ENCODE data around the gene TTLL11.

Gene TTLL11

GRCh38 chr9:121831869-121832268 lies 261.2 kb downstream of the TTLL11 start:
- no peak for DNase-seq (ENCODE audit: low read depth)

GRCh38 chr9:121830441-121831140 lies 262.5 kb downstream of the TTLL11 start:
- no peak for DNase-seq (ENCODE audit: low read depth)

- no peak for DNase-seq (ENCODE audit: low read depth)
Observed at GRCh38 chr9:121827251-121827967, 265.7 kb downstream of the TTLL11 start.

GRCh38 chr9:121826711-121827110 lies 266.4 kb downstream of the TTLL11 start:
- no peak for DNase-seq (ENCODE audit: low read depth)

GRCh38 chr9:121825031-121825691 lies 267.9 kb downstream of the TTLL11 start:
- DNase-seq (ENCODE audit: low read depth), result no peak

GRCh38 chr9:121824651-121825030 lies 268.5 kb downstream of the TTLL11 start:
- no peak for DNase-seq (ENCODE audit: low read depth)

- DNase-seq (ENCODE audit: low read depth), result no peak
Observed at GRCh38 chr9:121823451-121824169, 269.5 kb downstream of the TTLL11 start.

- no peak for DNase-seq (ENCODE audit: low read depth)
Observed at GRCh38 chr9:121822093-121823085, 270.7 kb downstream of the TTLL11 start.

- DNase-seq (ENCODE audit: low read depth), result no peak
Observed at GRCh38 chr9:121821326-121821725, 271.8 kb downstream of the TTLL11 start.

- no peak for DNase-seq (ENCODE audit: low read depth)
Observed at GRCh38 chr9:121820286-121821005, 272.7 kb downstream of the TTLL11 start.

GRCh38 chr9:121819428-121820231 lies 273.5 kb downstream of the TTLL11 start:
- DNase-seq (ENCODE audit: low read depth), result no peak

GRCh38 chr9:121818841-121819427 lies 274.2 kb downstream of the TTLL11 start:
- DNase-seq (ENCODE audit: low read depth), result no peak

GRCh38 chr9:121818016-121818661 lies 275.0 kb downstream of the TTLL11 start:
- no peak for DNase-seq (ENCODE audit: low read depth)

- DNase-seq (ENCODE audit: low read depth), result no peak
Observed at GRCh38 chr9:121817476-121817875, 275.6 kb downstream of the TTLL11 start.

GRCh38 chr9:121816845-121817450 lies 276.2 kb downstream of the TTLL11 start:
- DNase-seq (ENCODE audit: low read depth), result no peak

GRCh38 chr9:121816449-121816817 lies 276.7 kb downstream of the TTLL11 start:
- DNase-seq (ENCODE audit: low read depth), result no peak

- DNase-seq (ENCODE audit: low read depth), result no peak
Observed at GRCh38 chr9:121815546-121816448, 277.3 kb downstream of the TTLL11 start.

All from stimulated activated CD8-positive, alpha-beta memory T cell treated with anti-CD3 and anti-CD28 coated beads, Interleukin-4, amount 100 ng/mL, for 24 hours (primary cell).